Measurements from ENCODE around the gene PKN1. TPM values are rescaled to one million over a fixed set of nuclear protein-coding genes. Genes with fewer than 3 reads are reported as not detected.
A peak's percentile ranks its signal among the peaks of the same experiment; 100 is the strongest.
"Not testable (repeated sequence)": the region's sequence is repeated elsewhere in the genome, so short reads cannot be mapped to it uniquely, and the experiment has no call there.

PKN1 gene
- total RNA-seq, 1 donor from 2014 or later, result 204 TPM

DNA sequence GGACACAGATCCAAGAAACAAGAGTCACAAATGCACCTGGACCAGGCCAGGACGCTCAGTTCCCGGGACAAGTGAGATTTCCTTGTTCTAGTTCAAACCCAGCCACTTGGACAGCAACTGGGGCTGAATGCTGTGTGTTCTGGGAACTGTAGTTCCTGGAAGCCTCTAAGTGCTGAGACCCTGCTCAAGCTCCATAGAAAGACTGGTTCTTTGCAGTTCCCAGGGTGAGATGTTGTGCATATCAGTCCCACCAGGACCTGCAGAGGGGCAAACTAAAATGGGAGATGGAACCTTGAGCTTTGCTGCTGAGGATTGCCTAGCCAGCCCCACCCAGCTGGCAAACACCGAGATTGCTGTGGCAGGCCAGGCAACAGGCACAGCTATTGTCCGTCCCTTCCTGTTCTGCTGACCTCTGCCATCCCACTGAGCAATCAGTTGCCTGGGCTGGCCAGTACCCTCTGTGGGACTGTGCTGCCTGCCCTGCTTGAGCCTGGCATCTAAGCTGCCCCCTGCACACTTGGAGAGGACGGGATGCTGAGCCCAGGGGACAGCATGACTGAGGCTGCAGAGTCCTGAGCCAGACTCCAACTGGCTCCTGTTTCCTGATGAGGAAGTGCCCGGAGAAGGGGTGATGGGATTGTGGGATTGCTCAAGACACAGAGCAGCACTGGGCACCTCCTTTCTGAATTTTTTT, 64.3 kb downstream of the PKN1 start:
- Mint-ChIP-seq H3K27me3 (ENCODE audit: low read depth) (no peaks in the 10 kb centered on the region), H3K4me1 (ENCODE audit: low read depth) (peaks cover 30% of the 10 kb centered on the region), H3K4me3 (ENCODE audit: unreplicated experiment) (no peak overlapping the region), H3K36me3 (ENCODE audit: low read depth) (peaks cover 3% of the 10 kb centered on the region), H3K9me3 (ENCODE audit: low read depth) (no peaks in the 10 kb centered on the region), H3K27ac (ENCODE audit: unreplicated experiment) (no peak overlapping the region)
- DNase-seq (ENCODE audit: low spot score), result no peak
- TF ChIP-seq, protein P1, sequence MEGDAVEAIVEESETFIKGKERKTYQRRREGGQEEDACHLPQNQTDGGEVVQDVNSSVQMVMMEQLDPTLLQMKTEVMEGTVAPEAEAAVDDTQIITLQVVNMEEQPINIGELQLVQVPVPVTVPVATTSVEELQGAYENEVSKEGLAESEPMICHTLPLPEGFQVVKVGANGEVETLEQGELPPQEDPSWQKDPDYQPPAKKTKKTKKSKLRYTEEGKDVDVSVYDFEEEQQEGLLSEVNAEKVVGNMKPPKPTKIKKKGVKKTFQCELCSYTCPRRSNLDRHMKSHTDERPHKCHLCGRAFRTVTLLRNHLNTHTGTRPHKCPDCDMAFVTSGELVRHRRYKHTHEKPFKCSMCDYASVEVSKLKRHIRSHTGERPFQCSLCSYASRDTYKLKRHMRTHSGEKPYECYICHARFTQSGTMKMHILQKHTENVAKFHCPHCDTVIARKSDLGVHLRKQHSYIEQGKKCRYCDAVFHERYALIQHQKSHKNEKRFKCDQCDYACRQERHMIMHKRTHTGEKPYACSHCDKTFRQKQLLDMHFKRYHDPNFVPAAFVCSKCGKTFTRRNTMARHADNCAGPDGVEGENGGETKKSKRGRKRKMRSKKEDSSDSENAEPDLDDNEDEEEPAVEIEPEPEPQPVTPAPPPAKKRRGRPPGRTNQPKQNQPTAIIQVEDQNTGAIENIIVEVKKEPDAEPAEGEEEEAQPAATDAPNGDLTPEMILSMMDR (IDR thresholded peaks at IDR 0.05), result no peak

DNA sequence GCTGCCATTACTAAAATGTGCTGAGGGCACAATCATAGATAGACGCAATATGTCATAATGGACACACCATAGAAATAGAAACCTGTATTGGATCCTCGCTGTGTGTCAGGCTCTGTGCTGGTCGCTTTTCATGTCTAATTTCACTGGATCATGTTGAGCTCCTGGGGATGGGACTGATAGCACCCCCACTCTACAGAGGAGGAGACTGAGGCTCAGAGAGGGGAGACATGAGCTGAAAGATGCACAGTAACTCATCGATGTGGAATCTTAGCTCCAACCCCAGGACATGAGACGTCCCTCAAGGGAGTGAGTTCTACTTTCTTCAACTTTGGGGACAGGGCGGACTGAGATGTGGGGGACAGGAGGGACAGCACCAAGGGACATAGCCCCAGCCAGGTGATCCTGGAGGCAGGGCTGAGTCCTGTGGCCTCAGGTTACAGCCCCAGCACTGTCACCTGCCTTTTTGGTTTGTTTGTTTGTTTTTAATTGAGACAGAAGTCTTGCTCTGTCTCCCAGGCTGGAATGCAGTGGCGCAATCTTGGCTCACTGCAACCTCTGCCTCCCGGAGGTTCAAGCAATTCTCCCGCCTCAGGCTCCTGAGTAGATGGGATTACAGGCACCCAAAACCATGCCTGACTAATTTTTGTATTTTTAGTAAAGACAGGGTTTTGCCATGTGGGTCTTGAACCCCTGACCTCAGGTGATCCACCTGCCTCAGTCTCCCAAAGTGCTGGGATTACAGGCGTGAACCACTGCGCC, 69.4 kb downstream of the PKN1 start:
- Mint-ChIP-seq H3K36me3 (ENCODE audit: low read depth) (no peaks in the 10 kb centered on the region), H3K4me3 (ENCODE audit: unreplicated experiment) (no peak overlapping the region), H3K4me1 (ENCODE audit: low read depth) (peaks cover 26% of the 10 kb centered on the region), H3K27ac (ENCODE audit: unreplicated experiment) (no peak overlapping the region), H3K27me3 (ENCODE audit: low read depth) (no peaks in the 10 kb centered on the region), H3K9me3 (ENCODE audit: low read depth) (no peaks in the 10 kb centered on the region)
- TF ChIP-seq, protein P1 (IDR thresholded peaks at IDR 0.05), result no peak
- no peak for DNase-seq (ENCODE audit: low spot score)

DNA sequence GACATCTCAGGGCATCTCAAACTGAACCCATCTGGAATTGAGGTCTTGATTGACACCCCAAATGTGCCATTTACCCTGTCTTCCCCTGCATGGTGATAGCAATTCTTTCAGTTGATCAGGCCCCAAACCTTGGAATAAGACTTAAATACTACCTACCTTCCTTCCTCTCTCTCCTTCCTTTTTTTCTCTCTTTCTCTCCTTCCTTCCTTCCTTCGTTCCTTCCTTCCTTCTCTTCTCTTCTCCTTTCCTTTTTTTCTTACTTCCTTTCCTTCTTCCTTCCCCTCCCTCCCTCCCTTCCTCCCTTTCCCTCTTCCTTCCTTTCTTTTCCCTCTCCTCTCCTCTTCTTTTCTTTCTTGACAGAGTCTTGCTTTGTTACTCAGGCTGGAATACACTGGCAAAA, 70.2 kb downstream of the PKN1 start:
- H3K36me3 Mint-ChIP-seq (ENCODE audit: low read depth), result no peaks in the 10 kb centered on the region
- H3K9me3 Mint-ChIP-seq (ENCODE audit: low read depth), result no peaks in the 10 kb centered on the region
- no peaks in the 10 kb centered on the region for H3K27me3 Mint-ChIP-seq (ENCODE audit: low read depth)
- H3K4me3 Mint-ChIP-seq (ENCODE audit: unreplicated experiment), result no peak overlapping the region
- TF ChIP-seq, protein P1 (IDR thresholded peaks at IDR 0.05), result no peak
- peaks cover 29% of the 10 kb centered on the region for H3K4me1 Mint-ChIP-seq (ENCODE audit: low read depth)
- DNase-seq (ENCODE audit: low spot score), result no peak
- no peak overlapping the region for H3K27ac Mint-ChIP-seq (ENCODE audit: unreplicated experiment)

DNA sequence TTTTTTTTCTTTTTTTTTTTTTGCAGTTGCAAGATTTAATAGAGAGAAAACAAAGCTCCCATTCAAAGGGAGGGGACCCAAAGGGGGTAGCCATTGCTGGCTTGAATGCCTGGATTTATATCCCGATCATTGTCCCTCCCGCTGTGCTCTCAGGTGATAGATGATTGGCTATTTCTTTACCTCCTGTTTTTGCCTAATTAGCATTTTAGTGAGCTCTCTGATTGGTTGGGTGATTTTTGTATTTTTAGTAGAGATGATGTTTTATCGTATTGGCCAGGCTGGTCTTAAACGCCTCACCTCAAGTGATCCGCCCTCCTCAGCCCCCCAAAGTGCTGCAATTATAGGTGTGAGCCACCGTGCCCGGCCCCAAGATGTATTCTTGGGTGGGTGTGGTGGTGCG, 71.5 kb downstream of the PKN1 start:
- H3K9me3 Mint-ChIP-seq (ENCODE audit: low read depth); H3K4me3 Mint-ChIP-seq (ENCODE audit: unreplicated experiment); H3K36me3 Mint-ChIP-seq (ENCODE audit: low read depth); DNase-seq (ENCODE audit: low spot score); H3K27me3 Mint-ChIP-seq (ENCODE audit: low read depth): not testable (repeated sequence)
- Mint-ChIP-seq H3K27ac (ENCODE audit: unreplicated experiment) (peak overlapping the region; percentile 8), H3K4me1 (ENCODE audit: low read depth) (peaks cover 32% of the 10 kb centered on the region)

GRCh38 chr19:14505488-14506239, 72.6 kb downstream of the PKN1 start:
- no peak for DNase-seq (ENCODE audit: low spot score)
- no peaks in the 10 kb centered on the region for H3K36me3 Mint-ChIP-seq (ENCODE audit: low read depth)
- peak overlapping the region; percentile 95 for H3K27ac Mint-ChIP-seq (ENCODE audit: unreplicated experiment)
- H3K27me3 Mint-ChIP-seq (ENCODE audit: low read depth), result no peaks in the 10 kb centered on the region
- TF ChIP-seq, protein P1 (IDR thresholded peaks at IDR 0.05), result peak; percentile 84
- H3K4me1 Mint-ChIP-seq (ENCODE audit: low read depth), result peaks cover 41% of the 10 kb centered on the region
- H3K9me3 Mint-ChIP-seq (ENCODE audit: low read depth), result no peaks in the 10 kb centered on the region
- no peak overlapping the region for H3K4me3 Mint-ChIP-seq (ENCODE audit: unreplicated experiment)

Data from chondrocyte (in vitro differentiated cells).